T-helper 1 cell treated with Interleukin-12 subunit alpha and Interleukin-12 subunit beta and Interleukin-4 antibody, amounts not matched to agents 30 ng/mL and 1 ng/mL, for 36 hours (primary cell): Measurements from ENCODE around the gene POTEH. TPM values are rescaled to one million over a fixed set of nuclear protein-coding genes. Genes with fewer than 3 reads are reported as not detected.
"Not testable (repeated sequence)": the region's sequence is repeated elsewhere in the genome, so short reads cannot be mapped to it uniquely, and the experiment has no call there.

Experiments
- intact Hi-C: fragments of 100-400 bp; cut with micrococcal nuclease; formaldehyde crosslinking; loops from one replicate; pipeline ENCODE4 v1.15.1; 2024
- total RNA-seq: library from RNA; stranded (reverse); gene quantifications from 2 replicates; pipeline ENCODE4 v1.2.3, GENCODE V29; 2022

The POTEH gene
- total RNA-seq = not detected in 2 replicates

GRCh38 chr22:15689749-15690125 lies at the start of gene POTEH:
Gene POTEH (plus strand): TSS chr22:15690026. CDS start chr22:15690078, 52 bp downstream.
- intact Hi-C loops = not testable (repeated sequence)

DNA sequence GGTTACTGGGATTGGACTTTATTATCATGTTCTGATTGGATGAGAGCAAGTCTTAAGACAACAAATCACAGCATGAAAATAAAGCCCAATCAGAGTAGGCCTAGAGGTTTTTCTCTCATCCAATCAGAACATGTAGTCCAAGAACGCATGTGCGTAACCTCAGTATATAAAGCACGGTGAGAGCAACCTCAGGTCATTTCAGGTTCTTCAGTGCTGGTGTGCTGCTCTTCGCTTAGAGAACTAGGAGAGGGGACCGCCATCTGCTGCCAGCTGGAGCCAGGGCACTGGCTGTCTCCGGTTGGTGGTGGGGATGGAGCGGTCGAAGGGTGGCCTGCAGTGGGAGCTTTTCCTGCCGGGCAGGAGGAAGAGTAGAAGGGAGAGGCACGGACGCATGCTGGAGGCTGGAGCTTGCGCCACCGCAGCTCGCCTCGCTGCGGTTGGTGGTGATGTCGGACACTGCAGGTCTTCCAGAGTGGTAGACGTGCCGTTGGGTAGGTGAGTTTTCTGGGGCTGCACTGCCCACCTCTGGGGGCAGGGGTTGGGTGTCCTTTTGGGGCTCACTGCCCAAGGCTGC lies 47.5 kb upstream of the POTEH start:
- intact Hi-C loops = not testable (repeated sequence)

DNA sequence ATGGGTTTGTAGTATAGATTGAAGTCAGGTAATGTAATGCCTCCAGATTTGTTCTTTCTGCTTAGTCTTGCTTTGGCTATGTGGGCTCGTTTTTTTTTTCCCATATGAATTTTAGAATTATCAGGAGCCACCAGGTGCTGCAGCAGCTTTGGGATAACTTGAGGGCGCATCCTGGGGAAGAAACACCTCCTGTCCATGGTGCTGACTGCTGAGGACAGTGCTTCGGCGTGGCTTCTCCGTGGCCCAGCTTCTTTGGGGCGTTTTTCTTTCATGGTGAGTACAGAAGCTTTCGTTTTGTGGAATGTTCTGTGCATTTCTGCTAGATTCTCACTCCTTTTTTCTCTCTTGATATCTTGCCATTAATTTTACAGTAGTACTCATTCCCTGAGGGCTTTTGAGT lies 37.9 kb upstream of the POTEH start:
- intact Hi-C loops = not testable (repeated sequence)

DNA sequence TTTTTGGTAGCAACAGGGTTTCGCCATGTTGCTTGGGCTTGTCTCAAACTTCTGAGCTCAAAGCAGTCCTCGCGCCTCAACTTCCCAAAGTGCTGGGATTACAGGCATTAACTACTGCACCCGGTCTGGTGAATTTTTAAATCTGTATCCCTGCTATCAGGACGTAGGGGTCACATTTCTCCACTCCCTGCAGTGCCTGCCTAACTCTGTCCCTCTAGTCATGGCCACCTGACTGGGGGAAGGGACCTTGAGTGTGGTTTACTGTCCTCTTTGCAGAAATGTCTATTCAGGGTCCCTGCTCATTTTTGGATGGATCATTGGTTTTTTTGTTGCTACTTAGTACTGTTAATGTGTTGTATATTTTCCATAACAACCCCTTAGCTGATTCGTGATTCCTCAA lies 37.1 kb upstream of the POTEH start:
- intact Hi-C loops = not testable (repeated sequence)

DNA sequence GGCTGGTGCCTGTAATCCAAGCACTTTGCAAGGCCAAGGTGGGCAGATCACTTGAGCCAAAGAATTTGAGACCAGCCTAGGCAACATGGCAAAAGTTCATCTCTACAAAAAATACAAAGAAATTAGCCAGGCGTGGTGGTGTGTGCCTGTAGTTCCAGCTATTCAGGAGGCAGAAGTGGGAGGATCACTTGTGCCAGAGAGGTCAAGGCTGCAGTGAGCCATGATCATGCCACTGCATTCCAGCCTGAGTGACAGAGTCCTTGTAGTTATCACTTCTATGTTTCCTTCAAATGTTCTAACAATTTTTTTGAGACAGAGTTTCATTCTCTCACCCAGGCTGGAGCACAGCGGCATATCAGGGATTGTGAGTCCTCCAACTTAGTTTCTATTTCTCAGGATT lies 36.6 kb upstream of the POTEH start:
- intact Hi-C loops = not testable (repeated sequence)

DNA sequence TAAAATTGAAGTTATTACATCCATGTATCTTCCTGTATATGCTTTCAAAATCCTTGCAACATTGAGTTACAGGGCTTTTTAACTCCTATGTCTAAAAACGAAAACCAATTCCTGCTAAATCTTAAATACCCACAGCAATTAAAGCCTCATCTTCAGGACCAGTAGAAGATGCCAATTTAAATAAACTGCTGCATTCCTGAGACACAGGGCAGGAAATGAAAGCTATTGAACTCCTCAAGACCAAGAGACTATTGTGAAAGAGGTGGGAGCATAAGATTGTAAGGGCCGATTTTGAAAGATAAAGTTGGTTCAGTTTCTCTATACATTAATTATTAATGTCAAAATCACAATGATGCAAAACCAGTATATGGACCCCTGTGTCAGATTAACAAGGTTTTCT lies 28.7 kb upstream of the POTEH start:
- intact Hi-C loops = not testable (repeated sequence)

DNA sequence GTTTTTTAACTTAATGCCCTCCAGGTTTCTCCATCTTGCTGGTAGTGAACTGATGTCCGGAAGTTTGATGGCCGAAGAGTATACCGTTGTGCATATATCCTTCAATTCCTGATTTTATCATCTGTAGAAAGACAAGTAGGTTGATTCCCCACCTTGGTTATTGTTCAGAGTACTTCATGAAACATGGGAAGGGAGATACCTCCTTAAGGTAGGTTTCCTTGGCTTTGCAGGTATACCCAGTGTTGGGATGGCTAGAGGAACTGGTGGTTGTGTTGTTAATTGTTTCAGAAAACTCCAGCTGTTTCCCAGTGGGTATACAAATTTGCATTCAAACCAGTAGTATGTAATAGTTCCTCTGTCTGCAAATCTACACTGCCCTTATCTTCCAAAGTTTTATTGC lies 25.1 kb upstream of the POTEH start:
- intact Hi-C loops = not testable (repeated sequence)

DNA sequence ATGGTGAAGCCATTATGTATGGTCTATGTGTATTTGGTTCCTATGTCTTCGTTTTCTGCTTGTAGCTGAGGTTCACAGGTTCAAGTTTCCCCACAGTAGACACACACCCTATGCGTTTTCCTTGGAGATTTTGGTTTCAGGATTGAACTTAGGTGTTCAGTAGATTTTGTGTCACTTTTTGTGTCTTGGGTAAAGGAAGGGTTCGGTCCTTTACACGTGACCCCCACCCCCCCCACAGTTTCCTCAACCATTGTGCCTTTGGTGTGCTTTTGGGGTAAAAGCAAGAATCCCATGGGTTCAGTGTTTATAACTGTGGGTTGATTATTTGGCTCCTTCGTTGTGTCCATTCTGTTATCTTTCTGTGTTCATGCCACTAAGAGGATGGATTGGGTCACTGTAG lies 24.3 kb upstream of the POTEH start:
- intact Hi-C loops = not testable (repeated sequence)

DNA sequence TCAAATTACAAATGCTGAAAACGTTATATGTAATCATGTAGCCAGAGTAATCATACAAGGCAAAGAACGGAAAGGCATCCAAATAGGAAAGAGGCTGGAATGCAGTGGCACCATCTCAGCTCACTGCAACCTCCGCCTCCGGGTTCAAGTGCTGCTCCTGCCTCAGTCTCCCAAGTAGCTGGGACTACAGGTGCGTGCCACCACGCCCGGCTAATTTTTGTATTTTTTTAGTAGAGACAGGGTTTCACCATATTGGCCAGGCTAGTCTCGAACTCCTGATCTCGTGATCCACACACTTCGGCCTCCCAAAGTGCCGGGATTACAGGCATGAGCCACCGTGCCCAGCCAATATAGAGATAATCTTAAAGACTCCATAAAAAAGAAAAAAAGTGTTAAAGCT lies 20.4 kb upstream of the POTEH start:
- intact Hi-C loops = not testable (repeated sequence)

- intact Hi-C loops = not testable (repeated sequence)
These were observed 10.1 kb upstream of the POTEH start for GRCh38 chr22:15679702-15680101.

- intact Hi-C loops = not testable (repeated sequence)
These were observed 5.7 kb upstream of the POTEH start for GRCh38 chr22:15684115-15684514.

- intact Hi-C loops = not testable (repeated sequence)
These were observed 5.1 kb upstream of the POTEH start for GRCh38 chr22:15684695-15685094.

DNA sequence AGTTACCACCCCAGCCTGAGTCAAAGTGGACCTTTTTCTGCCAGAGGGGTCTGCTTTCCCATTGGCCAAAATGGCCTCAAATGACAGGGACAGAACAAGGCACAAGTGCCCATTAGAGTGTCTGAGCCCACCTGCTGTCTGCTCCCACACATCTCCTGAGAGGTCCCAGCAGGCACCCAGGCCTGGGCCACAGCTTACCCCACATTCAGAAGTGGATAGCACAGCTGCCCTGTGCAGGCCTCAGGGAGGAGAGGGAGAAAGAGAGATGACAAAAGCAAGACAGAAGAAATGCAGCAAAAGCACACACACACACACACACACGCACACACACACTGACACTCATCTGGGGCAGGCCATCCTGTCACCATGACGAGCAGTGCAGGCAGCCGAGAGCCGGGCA lies 4.2 kb upstream of the POTEH start:
- intact Hi-C loops = not testable (repeated sequence)

DNA sequence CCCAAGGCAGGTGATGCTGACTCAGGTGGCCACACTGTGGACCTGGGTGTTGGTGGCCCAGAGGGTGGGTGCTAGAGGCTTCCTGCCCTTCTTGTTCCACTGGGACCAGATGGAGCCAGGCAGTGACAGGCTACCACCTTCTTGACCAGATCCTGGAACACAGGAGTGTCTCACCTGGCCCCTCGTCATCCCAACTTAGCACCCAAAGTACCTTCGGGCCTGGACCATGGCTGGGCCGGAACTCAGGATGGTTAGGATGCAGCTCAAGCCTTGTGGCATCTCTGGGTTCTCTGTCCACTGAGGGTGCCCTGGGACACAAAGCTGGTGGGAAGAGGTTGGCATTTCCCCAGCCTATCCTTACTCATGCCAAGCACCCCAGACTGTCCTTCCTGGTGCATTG lies 2.7 kb upstream of the POTEH start:
- intact Hi-C loops = not testable (repeated sequence)

- intact Hi-C loops = not testable (repeated sequence)
These were observed 2.1 kb upstream of the POTEH start for GRCh38 chr22:15687676-15688075.

GRCh38 chr22:15688090-15688489 lies 1.7 kb upstream of the POTEH start:
- intact Hi-C loops = not testable (repeated sequence)

GRCh38 chr22:15689012-15689748 lies 646 bp upstream of the POTEH start:
- intact Hi-C loops = not testable (repeated sequence)

DNA sequence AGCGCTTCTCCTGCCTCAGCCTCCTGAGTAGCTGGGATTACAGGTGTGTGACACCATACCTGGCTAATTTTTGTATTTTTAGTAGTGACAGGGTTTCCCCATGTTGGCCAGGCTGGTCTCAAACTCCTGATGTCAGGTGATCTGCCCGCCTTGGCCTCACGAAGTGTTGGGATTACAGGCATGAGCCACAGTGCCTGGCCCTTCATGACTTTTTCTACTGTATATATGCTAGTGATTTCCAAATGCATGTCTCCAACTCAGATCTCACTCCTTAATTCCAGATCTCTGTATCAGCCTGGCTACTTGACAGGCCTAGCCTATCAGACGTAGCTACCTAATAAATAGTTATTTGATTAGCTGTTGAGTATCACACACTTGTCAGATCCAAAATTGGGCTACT lies 23.8 kb downstream of the POTEH start:
- intact Hi-C loops = not testable (repeated sequence)

- intact Hi-C loops = not testable (repeated sequence)
These were observed 24.3 kb downstream of the POTEH start for GRCh38 chr22:15714125-15714524.

- intact Hi-C loops = not testable (repeated sequence)
These were observed 32.1 kb downstream of the POTEH start for GRCh38 chr22:15721884-15722283.

DNA sequence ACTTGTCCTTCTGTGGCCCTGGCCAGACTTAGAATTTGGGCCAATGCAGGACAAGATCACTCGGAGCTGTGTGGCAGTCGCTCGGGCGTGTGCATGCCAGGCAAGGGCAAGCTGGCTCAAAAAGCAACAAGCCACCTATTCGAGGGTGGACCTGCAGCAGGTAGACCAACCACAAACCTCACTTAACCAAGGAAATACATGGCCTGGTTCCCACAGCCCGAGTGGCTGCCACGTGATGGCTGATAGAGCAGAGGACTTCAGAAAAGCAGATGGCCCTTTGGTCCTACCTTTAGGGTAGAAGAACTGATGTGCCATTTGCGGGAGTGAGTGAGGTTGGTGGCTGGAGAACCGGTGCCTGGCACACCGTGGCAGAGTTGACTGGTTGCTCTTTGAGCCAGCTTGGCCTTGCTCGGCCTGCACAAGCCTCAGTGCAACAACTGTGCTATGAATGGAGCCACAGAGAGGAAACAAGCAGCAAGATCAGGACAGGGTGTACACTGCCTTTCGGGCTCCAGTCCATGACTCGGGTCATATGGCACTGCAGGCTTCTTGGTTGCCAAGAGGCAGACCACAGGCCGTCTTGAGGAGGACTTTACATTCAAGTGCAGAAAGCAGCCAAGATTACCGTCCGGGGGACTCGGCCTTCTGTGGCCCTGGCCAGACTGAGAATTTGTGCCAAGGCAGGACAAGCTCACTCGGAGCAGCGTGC lies 39.5 kb downstream of the POTEH start:
- intact Hi-C loops = not testable (repeated sequence)

GRCh38 chr22:15731023-15731422 lies 41.2 kb downstream of the POTEH start:
- intact Hi-C loops = not testable (repeated sequence)
